ENCODE data around the gene TP53RK. TPM values are rescaled to one million over a fixed set of nuclear protein-coding genes. Genes with fewer than 3 reads are reported as not detected.
A peak's percentile ranks its signal among the peaks of the same experiment; 100 is the strongest.

TP53RK gene
- total RNA-seq, 3 donors from 2014 or later: 14.4 to 29.2 (median 27.1) TPM

- no peaks in the 10 kb centered on the region for H3K27me3 ChIP-seq
- no peak overlapping the region for H3K4me3 ChIP-seq
- DNase-seq (ENCODE audit: low spot score in 2 of 2): no peak
- no peak for TF ChIP-seq POLR2A (IDR thresholded peaks at IDR 0.05)
- peak; percentile 49 to 71 (median 54) for TF ChIP-seq POLR2AphosphoS5 (IDR thresholded peaks at IDR 0.05)
- H3K9me3 ChIP-seq: no peaks in the 10 kb centered on the region
- H3K36me3 ChIP-seq: no peaks in the 10 kb centered on the region
- peak overlapping the region; percentile 5 to 81 for H3K27ac ChIP-seq
- H3K4me1 ChIP-seq: no peaks in the 10 kb centered on the region
- intact Hi-C loops (cut with DNase I; ENCODE audit: low total_unique reads): loop anchor here (5.0 kb wide), 1 partner anchor 792 kb away; no protein-coding TSS in a partner anchor
These were observed 16.1 kb upstream of the TP53RK start for GRCh38 chr20:46705378-46705729.

DNA sequence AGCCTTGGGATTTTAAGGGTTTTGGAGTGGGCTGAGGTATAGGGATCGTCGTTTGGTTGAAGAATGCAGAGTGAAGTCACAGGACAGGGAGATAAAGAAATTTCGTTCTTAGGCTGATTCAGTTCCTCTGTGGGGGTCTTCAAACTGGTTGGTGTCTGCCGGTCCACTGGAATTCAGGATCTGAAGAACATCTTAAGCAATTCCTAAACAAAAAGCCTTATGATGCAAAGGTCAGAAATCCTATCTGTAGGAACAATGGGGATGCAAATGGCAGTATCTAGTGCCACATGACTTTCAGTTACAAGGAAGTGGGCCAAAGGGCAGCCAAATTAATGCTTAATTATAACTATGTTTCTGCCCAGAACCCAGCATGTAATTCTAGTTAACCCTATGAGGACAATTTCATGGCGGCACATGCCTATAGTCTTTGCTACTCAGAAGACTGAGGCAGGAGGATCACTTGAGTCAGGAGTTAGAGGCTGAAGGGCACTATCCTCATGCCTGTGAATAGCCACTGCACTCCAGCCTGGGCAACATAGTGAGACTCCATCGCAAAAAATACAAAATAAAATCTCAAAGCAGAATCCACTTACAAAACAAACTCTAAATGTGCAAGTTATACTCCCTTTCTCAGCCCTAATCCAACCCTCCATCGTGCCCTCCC, 15.6 kb upstream of the TP53RK start:
- no peak for TF ChIP-seq POLR2AphosphoS5 (IDR thresholded peaks at IDR 0.05)
- TF ChIP-seq POLR2A (IDR thresholded peaks at IDR 0.05): no peak
- no peak for TF ChIP-seq CTCF (IDR thresholded peaks at IDR 0.05)
- no peak for DNase-seq (ENCODE audit: low spot score in 2 of 2)
- H3K4me1 ChIP-seq: no peaks in the 10 kb centered on the region
- intact Hi-C loops (cut with DNase I; ENCODE audit: low total_unique reads): loop anchor here (5.0 kb wide), 1 partner anchor 792 kb away; no protein-coding TSS in a partner anchor
- H3K27me3 ChIP-seq: no peaks in the 10 kb centered on the region
- H3K9me3 ChIP-seq: no peaks in the 10 kb centered on the region
- H3K4me3 ChIP-seq: no peak overlapping the region
- peak overlapping the region; percentile 5 to 81 for H3K27ac ChIP-seq
- no peaks in the 10 kb centered on the region for H3K36me3 ChIP-seq

DNA sequence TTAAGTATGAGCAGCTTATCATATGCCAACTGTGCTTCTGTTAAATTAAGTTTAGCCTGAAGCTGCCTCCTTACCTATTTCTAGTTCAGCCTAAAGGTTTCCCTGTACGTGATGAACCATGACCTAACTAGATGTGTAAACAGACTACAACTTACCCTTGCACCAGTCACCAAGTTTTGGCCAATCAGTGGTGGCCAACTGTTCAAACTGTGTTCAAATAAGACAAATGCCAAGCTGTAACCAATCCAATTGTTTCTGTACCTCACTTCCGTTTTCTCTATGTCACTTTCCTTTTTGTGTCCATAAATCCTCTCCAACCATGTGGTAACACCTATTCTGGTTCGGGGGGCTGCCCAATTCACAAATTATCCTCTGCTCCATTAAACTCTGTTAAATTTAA, 14.2 kb upstream of the TP53RK start:
- intact Hi-C loops (cut with DNase I; ENCODE audit: low total_unique reads): no loop called here
- TF ChIP-seq POLR2AphosphoS5 (IDR thresholded peaks at IDR 0.05) (no peak), CTCF (IDR thresholded peaks at IDR 0.05) (no peak), POLR2A (IDR thresholded peaks at IDR 0.05) (no peak)
- Histone ChIP-seq H3K27me3 (no peaks in the 10 kb centered on the region), H3K27ac (no peak overlapping the region), H3K9me3 (no peaks in the 10 kb centered on the region), H3K4me1 (no peaks in the 10 kb centered on the region), H3K4me3 (no peak overlapping the region), H3K36me3 (no peaks in the 10 kb centered on the region)
- DNase-seq (ENCODE audit: low spot score in 2 of 2): no peak

DNA sequence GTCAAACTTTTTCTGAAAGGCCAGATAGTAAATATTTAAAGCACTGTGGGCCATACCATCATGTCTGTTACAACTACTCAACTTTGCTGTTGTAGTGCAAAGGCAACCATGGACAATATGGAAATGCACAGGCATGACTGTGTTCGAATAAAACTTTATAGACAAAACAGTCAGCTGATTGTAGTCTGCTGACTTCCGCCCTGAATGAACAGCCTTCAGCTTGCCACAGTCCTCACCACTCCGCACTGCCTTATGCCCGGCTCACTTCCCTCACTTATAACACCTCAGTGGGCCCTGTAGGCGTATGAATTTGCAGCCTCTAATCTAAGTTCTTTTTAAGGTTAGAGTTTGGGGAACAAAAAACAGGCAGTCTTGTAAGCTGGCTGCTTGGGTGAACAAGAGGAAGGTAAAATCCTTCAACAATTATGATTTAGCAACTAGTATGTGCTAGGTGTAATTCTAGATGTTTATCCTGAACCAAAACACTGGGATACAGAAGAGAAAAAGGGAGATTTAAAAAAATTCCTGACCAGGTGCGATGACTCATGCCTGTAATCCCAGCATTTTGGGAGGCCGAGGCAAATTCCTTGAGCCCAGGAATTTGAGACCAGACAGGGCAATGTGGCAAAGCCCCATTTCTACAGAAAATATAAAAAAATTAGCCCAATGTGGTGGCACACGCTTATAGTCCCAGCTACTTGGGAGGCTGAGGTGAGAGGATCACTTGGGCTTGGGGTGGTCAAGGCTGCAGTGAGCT, 13.4 kb upstream of the TP53RK start:
- intact Hi-C loops (cut with DNase I; ENCODE audit: low total_unique reads): no loop called here
- H3K4me3 ChIP-seq: no peak overlapping the region
- H3K27ac ChIP-seq: no peak overlapping the region
- no peaks in the 10 kb centered on the region for H3K9me3 ChIP-seq
- no peaks in the 10 kb centered on the region for H3K4me1 ChIP-seq
- no peak for DNase-seq (ENCODE audit: low spot score in 2 of 2)
- no peaks in the 10 kb centered on the region for H3K36me3 ChIP-seq
- TF ChIP-seq POLR2A (IDR thresholded peaks at IDR 0.05) (no peak), CTCF (IDR thresholded peaks at IDR 0.05) (no peak), POLR2AphosphoS5 (IDR thresholded peaks at IDR 0.05) (no peak)
- H3K27me3 ChIP-seq: no peaks in the 10 kb centered on the region

- TF ChIP-seq CTCF (IDR thresholded peaks at IDR 0.05) (no peak), POLR2AphosphoS5 (IDR thresholded peaks at IDR 0.05) (no peak), POLR2A (IDR thresholded peaks at IDR 0.05) (no peak)
- no peak for DNase-seq (ENCODE audit: low spot score in 2 of 2)
- no peak overlapping the region for H3K4me3 ChIP-seq
- H3K9me3 ChIP-seq: no peaks in the 10 kb centered on the region
- no peak overlapping the region for H3K27ac ChIP-seq
- intact Hi-C loops (cut with DNase I; ENCODE audit: low total_unique reads): no loop called here
- H3K27me3 ChIP-seq: no peaks in the 10 kb centered on the region
- no peaks in the 10 kb centered on the region for H3K4me1 ChIP-seq
- no peaks in the 10 kb centered on the region for H3K36me3 ChIP-seq
These were observed 12.7 kb upstream of the TP53RK start for GRCh38 chr20:46701986-46702385.
